ENCODE results near the gene SUCLG2. TPM values are rescaled to one million over a fixed set of nuclear protein-coding genes. Genes with fewer than 3 reads are reported as not detected.
"Not testable (repeated sequence)": the region's sequence is repeated elsewhere in the genome, so short reads cannot be mapped to it uniquely, and the experiment has no call there.

Gene SUCLG2
- polyA plus RNA-seq, 4 donors, result 51.3 to 82.7 (median 73.7) TPM

DNA sequence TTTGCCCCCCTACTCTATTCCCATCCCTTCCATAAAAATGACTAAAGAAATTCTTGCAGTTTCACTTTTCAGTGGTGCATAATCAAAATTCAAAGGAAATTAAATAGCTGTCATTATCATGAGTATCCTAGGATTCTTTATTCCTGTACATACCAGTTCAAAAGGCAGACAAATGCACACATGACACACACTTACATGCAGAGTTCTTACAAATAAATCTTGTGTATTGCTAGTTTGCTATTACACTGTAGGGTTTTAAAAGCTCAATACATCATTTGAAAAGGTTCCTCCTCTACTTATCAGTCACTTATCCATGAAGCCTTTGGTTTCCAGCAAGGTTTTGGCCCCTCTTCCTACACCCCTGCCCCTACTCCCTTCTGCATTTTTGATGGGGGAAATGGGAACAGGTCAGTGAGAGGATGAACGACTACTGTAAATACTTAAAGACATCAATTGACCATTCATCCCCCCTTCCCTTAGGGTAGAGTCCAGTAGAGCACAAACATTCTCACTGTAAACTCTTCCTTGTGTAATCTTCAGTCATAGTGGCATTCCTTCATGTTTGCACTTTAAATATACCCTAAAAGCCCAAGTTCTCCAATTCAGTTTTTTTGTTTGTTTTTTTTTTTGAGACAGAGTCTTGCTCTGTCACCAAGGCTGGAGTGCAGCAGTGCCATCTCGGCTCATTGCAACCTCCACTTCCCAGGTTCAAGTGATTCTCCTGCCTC lies 92.6 kb downstream of the SUCLG2 start:
- DNase-seq (ENCODE audit: low read depth in 4 of 4, low spot score in 3 of 4), result no peak

DNA sequence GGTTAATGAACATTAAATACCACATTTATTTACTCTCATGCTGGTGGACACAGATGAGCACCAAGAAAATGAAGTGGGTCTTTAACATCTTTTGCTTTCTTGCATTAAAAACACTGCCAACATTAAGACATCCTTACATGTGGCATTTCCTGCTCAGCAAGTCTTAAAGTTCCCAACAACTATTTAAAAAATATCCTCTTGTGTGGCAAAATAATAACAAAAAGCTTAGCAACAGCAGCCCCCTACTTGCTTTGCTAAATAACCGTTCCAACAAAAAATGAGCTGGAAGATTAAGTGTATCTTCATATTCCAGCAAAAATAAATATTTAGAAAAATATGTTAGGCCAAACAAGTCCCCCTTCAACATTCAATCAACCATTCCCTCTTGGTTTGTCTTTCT lies 93.1 kb downstream of the SUCLG2 start:
- DNase-seq (ENCODE audit: low read depth in 4 of 4, low spot score in 3 of 4), result no peak

DNA sequence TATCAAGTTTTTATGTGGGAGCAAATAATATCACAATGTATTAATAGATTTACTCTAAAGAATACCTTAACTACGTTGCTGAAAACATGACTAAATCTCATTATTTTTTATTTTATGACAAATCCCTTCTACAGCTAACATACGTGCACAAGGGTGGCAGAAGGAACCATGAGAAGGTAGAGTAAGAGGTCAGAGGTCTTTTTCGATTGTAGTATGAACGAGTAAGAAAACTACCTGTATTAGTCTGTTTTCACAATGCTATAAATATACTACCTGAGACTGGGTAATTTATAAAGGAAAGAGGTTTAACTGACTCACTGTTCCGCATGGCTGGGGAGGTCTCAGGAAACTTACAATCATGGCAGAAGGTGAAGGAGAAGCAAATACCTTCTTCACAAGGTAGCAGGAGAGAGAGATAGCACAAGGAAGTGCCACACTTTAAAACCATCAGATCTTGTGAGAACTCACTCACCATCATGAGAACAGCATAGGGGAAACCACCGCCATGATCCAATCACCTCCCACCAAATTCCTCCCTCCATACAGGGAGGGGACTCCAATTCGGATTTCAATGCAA lies 95.3 kb downstream of the SUCLG2 start:
- DNase-seq (ENCODE audit: low read depth in 4 of 4, low spot score in 3 of 4), result no peak

DNA sequence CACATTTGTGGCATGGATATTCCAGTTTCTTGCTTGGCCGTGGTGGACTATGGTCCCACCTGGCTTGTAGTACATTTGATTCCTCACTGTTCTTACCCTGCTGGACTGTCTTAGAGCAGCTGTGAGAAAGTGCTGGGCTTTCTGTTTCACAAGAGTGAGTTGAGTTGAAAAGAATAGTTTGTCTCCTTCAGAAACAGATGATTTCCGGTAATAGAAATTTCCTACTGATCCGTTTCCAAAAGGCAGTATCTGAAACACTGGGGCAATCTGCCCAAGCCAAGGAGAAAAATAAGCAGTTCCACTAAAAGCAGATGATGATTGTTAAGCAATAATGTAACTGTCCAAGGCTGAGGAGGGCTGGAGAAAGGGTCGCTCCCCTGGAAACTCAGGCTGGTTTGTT lies 96.0 kb downstream of the SUCLG2 start:
- DNase-seq (ENCODE audit: low read depth in 4 of 4, low spot score in 3 of 4), result no peak

DNA sequence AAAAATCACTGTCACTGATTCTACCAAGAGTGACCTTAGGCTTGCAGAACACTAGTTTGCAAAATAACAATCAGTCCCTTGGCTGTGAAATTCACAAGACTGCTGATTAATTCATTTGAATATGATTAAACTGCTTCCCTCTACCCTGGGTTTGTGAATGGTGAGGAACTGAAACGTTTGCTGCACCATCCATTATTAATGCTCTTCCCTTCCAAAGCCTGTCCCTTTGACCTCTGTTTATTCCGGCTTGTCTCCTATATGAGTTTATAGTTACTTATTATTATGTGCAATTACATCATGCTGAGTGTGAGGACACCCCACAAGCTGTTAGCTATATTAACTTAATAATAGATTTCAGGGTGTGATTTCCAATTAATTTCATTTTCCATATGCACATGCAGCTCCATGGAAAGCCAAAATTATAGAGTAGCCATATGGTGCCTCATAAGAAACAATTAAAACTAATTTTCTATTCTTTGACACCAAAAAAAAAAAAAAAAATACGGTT lies 96.5 kb downstream of the SUCLG2 start:
- DNase-seq (ENCODE audit: low read depth in 4 of 4, low spot score in 3 of 4), result no peak

DNA sequence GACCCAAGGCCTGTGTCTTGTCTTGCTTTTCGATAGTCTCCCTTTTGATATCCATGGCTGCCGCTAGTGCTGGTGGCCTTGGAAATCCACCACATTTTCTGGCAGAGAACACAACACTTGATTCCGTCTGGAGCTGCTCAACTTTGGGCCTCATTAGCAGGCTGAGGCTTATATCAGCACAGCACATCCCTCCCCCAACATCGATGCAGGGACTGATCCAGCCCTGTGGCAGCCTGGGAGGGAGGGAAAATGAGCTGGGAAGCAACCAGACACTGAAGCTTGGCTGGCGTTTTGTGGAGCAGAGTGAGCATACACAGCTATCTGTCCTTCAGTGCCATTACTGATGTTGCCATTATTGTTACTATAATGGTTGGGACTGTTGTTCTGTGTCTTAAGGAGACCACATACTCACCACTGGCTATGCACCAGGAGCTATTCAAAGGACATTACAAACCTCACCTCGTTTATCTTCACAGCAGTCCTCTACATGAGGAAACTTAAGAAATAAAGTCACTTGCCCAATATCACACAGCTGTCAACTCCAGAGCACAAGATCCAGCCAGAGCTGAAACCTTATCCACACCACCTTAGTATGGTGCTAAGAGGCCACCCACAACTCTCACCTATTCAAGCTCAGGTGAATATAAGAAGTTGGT lies 102.9 kb downstream of the SUCLG2 start:
- DNase-seq (ENCODE audit: low read depth in 4 of 4, low spot score in 3 of 4), result no peak

DNA sequence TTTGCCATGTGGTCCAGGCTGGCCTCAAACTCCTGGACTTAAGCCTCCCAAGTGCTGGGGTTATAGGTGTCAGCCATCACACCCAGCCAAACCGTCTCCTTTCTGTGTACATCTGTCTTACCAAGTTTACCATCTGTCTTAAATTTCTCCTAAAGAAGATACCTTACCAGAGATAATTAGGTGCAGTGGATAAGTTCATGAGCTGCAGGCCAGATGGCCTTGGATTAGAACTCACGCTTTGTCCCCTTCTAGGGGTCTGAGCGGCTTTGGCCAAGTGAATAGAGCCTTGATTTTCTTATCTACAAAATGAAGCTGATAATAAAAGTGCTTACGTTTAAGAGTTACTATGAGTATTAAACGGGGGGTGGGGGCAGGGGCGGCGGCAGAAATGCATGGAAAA lies 103.9 kb downstream of the SUCLG2 start:
- no peak for DNase-seq (ENCODE audit: low read depth in 4 of 4, low spot score in 3 of 4)

DNA sequence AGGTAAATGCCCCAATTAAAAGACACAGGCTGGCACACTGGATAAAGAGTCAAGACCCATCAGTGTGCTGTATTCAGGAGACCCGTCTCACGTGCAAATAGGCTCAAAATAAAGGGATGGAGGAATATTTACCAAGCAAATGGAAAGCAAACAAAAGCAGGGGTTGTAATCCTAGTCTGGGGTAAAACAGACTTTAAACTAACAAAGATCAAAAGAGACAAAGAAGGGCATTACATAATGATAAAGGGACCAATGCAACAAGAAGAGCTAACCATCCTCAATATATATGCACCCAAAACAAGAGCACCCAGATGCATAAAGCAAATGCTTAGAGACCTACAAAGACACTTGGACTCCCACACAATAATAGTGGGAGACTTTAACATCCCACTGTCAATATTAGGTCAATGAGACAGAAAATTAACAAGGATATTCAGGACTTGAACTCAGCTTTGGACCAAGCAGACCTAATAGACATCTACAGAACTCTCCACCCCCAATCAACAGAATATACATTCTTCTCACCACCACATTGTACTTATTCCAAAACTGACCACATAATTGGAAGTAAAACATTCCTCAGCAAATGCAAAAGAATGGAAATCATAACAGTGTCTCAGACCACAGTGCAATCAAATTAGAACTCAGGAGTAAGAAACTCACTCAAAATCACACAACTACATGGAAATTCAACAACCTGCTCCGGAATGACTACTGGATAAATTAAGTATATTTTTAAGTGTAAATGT lies 111.7 kb downstream of the SUCLG2 start:
- not testable (repeated sequence) for DNase-seq (ENCODE audit: low read depth in 4 of 4, low spot score in 3 of 4)

DNA sequence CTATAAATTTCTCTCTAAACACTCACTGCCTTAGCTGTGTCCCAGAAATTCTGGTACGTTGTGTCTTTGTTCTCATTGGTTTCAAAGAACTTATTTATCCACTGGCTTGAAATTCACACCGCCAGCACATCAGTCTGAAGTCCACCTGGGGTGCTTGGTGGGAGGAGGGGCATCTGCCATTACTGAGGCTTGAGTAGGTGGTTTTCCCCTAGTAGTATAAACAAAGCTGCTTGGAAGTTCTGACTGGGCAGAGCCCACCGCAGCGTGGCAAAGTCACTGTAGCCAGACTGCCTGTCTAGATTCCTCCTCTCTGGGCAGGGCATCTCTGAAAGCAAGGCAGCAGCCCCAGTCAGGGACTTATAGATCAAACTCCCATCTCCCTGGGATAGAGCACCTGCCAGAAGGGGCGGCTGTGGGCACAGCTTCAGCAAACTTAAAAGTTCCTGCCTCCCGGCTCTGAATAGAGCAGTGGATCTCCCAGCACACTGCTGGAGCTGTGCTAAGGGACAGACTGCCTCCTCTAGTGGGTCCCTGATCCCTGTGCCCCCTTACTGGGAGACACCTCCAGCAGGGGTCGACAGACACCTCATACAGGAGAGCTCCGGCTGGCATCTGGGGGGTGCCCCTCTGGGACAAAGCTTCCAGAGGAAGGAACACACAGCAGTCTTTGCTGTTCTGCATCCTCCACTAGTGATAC lies 114.1 kb downstream of the SUCLG2 start:
- no peak for DNase-seq (ENCODE audit: low read depth in 4 of 4, low spot score in 3 of 4)

DNA sequence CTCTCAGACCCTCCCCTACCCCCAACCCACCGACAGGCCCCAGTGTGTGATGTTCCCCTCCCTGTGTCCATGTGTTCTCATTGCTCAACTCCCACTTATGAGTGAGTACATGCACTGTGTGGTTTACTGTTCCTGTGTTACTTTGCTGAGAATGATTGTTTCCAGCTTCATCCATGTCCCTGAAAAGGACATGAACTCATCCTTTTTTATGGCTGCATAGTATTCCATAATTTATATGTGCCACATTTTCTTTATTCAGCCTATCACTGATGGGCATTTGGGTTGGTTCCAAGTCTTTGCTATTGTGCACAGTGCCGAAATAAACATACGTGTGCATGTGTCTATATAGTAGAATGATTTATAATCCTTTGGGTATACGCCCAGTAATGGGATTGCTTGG lies 117.2 kb downstream of the SUCLG2 start:
- DNase-seq (ENCODE audit: low read depth in 4 of 4, low spot score in 3 of 4), result not testable (repeated sequence)

DNA sequence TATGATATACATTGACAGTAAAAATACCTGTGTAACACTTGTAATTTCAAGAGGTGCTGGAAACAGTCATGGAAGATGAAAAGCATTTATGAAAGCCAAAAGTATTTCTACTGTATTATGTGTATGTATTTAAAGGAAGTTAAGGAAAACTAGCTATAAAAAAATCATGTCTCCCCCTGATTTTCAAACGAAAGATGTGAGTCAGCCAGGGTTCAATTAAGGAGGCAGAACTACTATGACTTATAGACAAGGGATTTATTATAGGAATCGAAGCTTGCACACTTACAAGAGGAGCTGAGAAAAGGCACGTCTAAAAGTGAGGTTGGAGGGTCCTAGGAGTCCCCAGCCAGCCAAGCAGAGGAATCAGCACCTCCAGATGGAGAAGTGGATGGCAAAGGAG lies 119.4 kb downstream of the SUCLG2 start:
- no peak for DNase-seq (ENCODE audit: low read depth in 4 of 4, low spot score in 3 of 4)

DNA sequence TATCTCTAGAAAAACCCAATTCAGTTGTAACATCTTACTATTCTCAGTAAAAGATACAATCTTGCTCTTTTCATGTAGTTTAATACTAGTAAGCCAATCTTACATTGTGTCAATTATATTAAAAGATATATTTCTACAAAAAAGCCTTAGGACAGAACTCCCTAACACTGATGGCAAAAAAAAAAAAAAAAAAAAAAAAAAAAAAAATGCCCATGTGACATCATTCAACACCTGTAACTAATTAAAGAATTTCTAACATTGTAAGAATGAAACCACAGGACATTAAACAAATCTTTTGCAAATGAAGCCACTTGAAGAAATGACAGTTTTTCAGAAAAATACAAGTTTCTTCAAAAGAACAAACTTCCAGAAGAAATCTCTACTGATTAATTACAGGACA lies 119.8 kb downstream of the SUCLG2 start:
- no peak for DNase-seq (ENCODE audit: low read depth in 4 of 4, low spot score in 3 of 4)

DNA sequence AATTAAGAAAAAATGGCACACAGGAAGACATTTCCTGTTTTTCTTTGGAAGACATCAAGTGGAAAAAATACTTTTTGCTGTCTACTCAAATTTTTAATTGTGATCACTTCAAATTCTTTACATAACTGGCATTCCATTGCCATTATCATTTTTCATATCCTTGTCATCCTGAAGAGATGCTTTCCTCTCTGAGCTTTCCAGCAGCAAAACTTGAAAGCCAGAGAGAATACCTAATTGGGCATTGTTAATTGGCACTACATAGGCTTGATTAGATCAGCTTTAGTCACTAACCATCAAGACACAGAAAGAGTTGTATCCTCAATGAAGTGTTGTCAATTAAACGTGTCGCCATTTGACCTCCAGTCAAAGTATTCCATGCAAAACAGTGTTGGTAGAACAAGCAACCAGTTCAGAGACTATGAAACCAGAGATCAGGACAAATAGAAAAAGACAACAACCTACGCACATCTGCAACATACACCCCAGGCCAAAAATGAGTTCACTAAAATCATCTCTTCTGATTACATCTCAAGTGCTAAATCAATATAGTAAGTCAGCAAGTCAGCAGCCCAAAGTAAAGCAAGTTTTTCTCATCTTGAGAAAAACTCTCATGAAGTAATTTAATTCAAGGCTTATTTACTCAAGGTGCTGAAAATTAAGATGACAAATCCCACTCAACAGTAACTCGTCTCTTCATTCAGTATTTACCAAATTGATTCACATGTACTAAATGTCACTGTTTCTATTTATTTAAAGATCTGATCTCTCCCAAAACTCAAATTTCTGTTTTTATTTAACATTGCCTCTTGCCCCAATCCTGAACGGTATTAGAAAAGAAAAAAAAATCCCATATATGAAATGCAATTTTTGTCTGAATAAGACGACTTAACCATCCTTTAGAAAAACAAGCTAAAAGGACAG lies 123.0 kb downstream of the SUCLG2 start:
- no peak for DNase-seq (ENCODE audit: low read depth in 4 of 4, low spot score in 3 of 4)

DNA sequence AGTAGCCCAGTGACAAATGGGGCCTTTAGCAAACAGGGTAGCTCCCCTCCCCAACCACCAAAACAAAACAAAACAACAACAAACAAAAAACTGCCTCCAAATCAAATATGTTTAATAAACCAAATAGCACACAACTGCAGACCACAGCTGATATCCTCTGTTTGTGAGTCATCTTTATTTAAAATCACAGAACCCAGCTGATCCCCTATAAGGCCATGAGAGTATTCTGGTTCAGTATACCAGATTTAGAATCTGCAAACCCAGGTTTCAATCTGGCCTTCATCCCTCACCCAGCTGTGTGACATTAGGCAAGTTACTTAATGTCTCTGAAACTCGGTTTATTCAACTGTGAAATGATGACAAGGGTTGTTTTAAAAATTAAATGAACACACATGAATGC lies 124.5 kb downstream of the SUCLG2 start:
- no peak for DNase-seq (ENCODE audit: low read depth in 4 of 4, low spot score in 3 of 4)

DNA sequence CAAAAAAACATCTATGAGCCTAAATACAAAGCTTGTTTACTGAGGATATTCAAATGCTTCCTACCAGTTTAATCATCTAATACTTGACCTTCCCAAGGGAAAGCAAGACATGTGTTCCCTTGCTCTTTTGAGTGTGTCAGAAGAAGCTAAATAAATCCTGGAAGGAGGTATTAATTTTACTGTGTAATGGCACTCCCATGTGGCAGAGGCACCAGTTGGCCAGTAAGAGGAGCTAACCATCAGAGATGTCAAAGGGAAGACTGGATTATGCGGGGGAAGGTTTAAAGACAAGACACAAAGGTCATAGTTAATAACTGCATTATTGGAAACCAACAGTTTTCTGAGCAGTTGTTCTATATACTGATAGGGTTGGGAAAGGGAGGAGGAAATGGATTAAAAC lies 125.1 kb downstream of the SUCLG2 start:
- no peak for DNase-seq (ENCODE audit: low read depth in 4 of 4, low spot score in 3 of 4)

DNA sequence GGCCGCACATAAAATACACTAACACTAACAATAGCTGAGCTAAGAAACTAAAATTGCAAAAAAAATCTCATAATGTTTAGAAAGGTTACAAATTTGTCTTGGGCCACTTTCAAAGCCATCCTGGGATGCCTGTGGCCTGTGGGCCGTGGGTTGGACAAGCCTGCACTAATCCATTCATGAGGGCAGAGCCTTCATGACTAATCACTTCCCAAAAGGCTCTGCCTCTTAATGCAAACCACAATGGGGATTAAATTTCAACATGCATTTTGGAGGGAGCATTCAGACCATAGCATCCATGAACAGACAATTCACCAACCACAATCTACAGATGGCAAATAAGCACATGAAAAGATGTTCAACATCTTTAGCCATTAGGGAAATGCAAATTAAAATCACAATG lies 128.2 kb downstream of the SUCLG2 start:
- no peak for DNase-seq (ENCODE audit: low read depth in 4 of 4, low spot score in 3 of 4)

DNA sequence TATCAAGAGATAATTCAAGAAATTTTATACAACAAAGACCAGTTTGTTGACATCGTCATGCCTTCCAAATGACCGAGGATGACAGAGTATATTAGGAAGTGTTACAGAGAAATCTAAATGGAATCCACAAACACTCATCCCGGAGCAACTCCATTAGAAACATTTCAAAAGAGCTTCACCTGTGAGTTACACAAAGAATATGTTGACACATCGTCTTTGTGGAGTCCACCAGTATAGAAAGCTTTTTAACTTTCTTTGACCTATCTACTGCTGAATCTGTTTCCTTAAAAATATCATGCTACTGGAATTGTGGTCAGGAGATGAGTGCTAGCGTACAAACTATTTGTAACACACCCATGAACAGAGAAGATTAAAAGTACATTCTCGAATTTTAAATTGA lies 130.4 kb downstream of the SUCLG2 start:
- no peak for DNase-seq (ENCODE audit: low read depth in 4 of 4, low spot score in 3 of 4)

DNA sequence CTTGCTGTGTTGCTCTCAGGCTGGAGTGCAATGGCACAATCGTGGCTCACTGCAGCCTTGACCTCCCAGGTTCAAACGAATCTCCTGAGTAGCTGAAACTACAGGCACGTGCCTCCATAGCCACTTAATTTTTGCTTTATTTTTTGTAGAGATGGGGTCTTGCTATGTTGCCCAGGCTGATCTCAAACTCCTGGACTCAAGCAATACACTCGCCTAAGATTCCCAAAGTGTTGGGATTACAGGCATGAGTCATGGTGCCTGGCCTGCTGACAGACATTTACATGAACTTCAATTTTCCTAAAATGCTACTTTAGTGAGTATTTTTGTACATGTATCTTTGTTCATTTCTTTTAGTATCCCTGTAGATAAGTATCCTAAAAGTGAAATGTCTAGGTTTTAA lies 132.3 kb downstream of the SUCLG2 start:
- no peak for DNase-seq (ENCODE audit: low read depth in 4 of 4, low spot score in 3 of 4)

DNA sequence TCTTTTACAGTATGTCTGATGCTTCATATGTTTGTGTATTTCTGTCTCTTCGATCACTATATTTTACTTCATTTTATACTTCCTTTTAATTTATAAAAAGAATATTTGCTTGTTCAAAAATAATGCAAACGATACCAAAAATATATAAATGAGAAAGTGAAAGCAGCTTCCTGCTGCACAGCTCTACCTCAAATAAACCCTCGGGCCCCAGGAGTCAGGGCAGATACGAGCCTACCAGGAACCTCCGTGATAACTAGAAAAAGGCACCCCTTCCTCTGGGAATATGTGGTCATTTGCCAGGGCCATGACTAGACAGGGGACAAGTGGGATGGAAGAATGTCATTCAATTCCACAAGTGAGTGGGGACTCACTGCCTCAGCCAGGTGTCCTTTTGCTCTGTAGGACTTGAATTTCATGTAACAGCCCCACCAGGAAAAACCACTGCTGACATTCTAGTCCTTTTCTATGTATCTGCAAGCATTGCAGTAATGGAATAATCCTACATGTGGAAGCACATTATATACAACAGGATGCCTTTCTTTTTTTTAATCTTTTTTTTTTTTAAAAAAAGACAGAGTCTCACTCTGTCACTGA lies 133.3 kb downstream of the SUCLG2 start:
- DNase-seq (ENCODE audit: low read depth in 4 of 4, low spot score in 3 of 4), result no peak

Measured in left renal pelvis (tissue), 4 donors.